NB4 (cell line): Measurements from ENCODE around the gene TRIM2.

ENCODE experiments used
- POLR2A ChIP-seq: IDR thresholded peaks from 2 replicates; pipeline ENCODE4 v1.6.1; 2011; ENCODE audit warnings: mild to moderate bottlenecking; ENCODE audit not compliant: insufficient read length; ENCODE audit errors: extremely low read depth
- TF ChIP-seq, protein P1 (sequence below): IDR thresholded peaks from one replicate; pipeline ENCODE4 v1.5.1; 2012; ENCODE audit warnings: low read depth, low read length

DNA sequence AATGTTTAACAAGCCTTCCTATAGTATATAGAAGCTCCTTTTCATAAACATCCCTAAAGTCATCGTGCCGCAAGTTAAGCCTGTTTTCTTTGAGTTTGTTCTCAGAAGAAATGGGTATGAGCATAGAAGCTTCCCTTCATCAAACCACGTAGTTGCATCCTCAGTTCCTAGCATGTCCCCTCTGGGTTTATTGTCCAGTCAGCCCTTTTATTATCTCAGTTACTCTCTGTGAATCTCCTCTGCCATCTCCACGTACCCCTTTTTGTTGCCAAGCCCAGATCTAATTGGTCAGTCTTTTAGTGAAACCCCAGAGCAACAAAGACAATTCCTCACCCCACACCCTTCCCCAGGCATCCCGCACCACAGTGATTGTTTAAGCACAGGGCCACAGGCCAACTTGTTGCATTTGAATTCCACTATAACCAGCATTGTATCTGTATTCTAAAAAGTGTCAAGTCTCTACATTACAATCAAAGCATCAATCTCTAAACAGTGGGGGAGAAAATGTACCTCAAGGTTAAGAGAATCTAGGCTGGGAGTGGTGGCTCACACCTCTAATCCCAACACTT, 12.4 kb upstream of the TRIM2 start:
- no peak for TF ChIP-seq POLR2A
- TF ChIP-seq, protein P1, sequence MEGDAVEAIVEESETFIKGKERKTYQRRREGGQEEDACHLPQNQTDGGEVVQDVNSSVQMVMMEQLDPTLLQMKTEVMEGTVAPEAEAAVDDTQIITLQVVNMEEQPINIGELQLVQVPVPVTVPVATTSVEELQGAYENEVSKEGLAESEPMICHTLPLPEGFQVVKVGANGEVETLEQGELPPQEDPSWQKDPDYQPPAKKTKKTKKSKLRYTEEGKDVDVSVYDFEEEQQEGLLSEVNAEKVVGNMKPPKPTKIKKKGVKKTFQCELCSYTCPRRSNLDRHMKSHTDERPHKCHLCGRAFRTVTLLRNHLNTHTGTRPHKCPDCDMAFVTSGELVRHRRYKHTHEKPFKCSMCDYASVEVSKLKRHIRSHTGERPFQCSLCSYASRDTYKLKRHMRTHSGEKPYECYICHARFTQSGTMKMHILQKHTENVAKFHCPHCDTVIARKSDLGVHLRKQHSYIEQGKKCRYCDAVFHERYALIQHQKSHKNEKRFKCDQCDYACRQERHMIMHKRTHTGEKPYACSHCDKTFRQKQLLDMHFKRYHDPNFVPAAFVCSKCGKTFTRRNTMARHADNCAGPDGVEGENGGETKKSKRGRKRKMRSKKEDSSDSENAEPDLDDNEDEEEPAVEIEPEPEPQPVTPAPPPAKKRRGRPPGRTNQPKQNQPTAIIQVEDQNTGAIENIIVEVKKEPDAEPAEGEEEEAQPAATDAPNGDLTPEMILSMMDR, result no peak
